A549 (cell line): ENCODE data around the gene MLNR. TPM values are rescaled to one million over a fixed set of nuclear protein-coding genes. Genes with fewer than 3 reads are reported as not detected.

Source experiments
- ATAC-seq, 2 experiments: fragments of 200-7000 bp in 1 of 2; fragments of >200 bp in 1 of 2; cut with Nextera tagmentation in 1 of 2; cut with Tn5 transposase in 1 of 2; 3 replicates each; pipeline versions ENCODE4 v1.8.0 to v1.9.1; 2018 to 2020; ENCODE audit warnings: mild to moderate bottlenecking in 1 of 2, moderate library complexity in 1 of 2
- CTCF ChIA-PET: fragments of 300-600 bp; sonication (Branson Sonifier 250); formaldehyde crosslinking; extraction: SDS; loops from one replicate; lab custom pipeline; 2021; ENCODE audit warnings: antibody characterized with exemption, inconsistent platforms; lab: Yijun Ruan, JAX
- POLR2A ChIA-PET: fragments of 350-600 bp; formaldehyde crosslinking; extraction: SDS; loops from one replicate; lab custom pipeline; 2021; ENCODE audit warnings: antibody characterized with exemption, inconsistent platforms; lab: Yijun Ruan, JAX
- DNase-seq, 2 experiments: peaks; one replicate each; pipeline versions ENCODE4 v3.0.0 to v3.0.0-alpha.2; 2011 to 2016; ENCODE audit warnings: low read depth in 1 of 2, low spot score in 1 of 2
- FAIRE-seq: peaks from 2 replicates; lab custom pipeline; 2011; peaks lifted over from hg19 to GRCh38; lab: Jason Lieb, UNC
- H3K27ac ChIP-seq, 2 experiments: fragments of >200 bp; sonication (Bioruptor Twin); formaldehyde crosslinking; 3 replicates each; pipeline ENCODE4 v1.5.1; 2016 to 2017
- H3K4me1 ChIP-seq: fragments of >200 bp; sonication (Bioruptor Twin); formaldehyde crosslinking; 3 replicates; pipeline ENCODE4 v1.6.1; 2016
- H3K4me2 ChIP-seq: fragments of >200 bp; sonication (Bioruptor Twin); formaldehyde crosslinking; 3 replicates; pipeline ENCODE4 v1.6.1; 2016
- H3K4me3 ChIP-seq: fragments of >200 bp; sonication (Bioruptor Twin); formaldehyde crosslinking; 3 replicates; pipeline ENCODE4 v1.5.1; 2016
- H3K9me3 ChIP-seq: fragments of >200 bp; sonication (Bioruptor Twin); formaldehyde crosslinking; 3 replicates; pipeline ENCODE4 v1.6.1; 2016
- BHLHE40 ChIP-seq: IDR thresholded peaks from 2 replicates; pipeline ENCODE4 v1.6.1; 2012; ENCODE audit warnings: low read depth, low read length, inconsistent platforms
- CBX2 ChIP-seq: fragments of 200-600 bp; sonication (generic); IDR thresholded peaks from 2 replicates; pipeline ENCODE4 v1.6.1; 2016; ENCODE audit warnings: low read depth, mild to moderate bottlenecking, borderline replicate concordance
- CHD2 ChIP-seq: fragments of 150-350 bp; IDR thresholded peaks from 2 replicates; pipeline ENCODE4 v1.6.1; 2014; ENCODE audit warnings: low read length; ENCODE audit not compliant: partially characterized antibody
- CHD4 ChIP-seq: fragments of 200-600 bp; sonication (generic); IDR thresholded peaks from 2 replicates; pipeline ENCODE4 v1.6.1; 2016; ENCODE audit warnings: antibody characterized with exemption, mild to moderate bottlenecking, borderline replicate concordance
- EHF ChIP-seq: fragments of 250-450 bp; sonication (Bioruptor Pico); IDR thresholded peaks from 2 replicates; pipeline ENCODE4 v1.5.0; 2020; ENCODE audit warnings: mild to moderate bottlenecking
- FOSB ChIP-seq: fragments of 250-450 bp; sonication (Bioruptor Pico); IDR thresholded peaks from 2 replicates; pipeline ENCODE4 v1.5.0; 2020; ENCODE audit warnings: mild to moderate bottlenecking, moderate library complexity
- FOXS1 ChIP-seq: fragments of 250-450 bp; sonication (Bioruptor Pico); IDR thresholded peaks from 2 replicates; pipeline ENCODE4 v1.5.0; 2020; ENCODE audit warnings: mild to moderate bottlenecking, moderate library complexity
- HMGXB4 ChIP-seq: fragments of 250-450 bp; sonication (Bioruptor Pico); IDR thresholded peaks from 2 replicates; pipeline ENCODE4 v1.5.0; 2021; ENCODE audit warnings: mild to moderate bottlenecking, moderate library complexity, borderline replicate concordance
- HOXA7 ChIP-seq: fragments of 250-450 bp; sonication (Bioruptor Pico); IDR thresholded peaks from 2 replicates; pipeline ENCODE4 v1.5.0; 2020; ENCODE audit warnings: mild to moderate bottlenecking, moderate library complexity
- HOXB13 ChIP-seq: fragments of 250-450 bp; sonication (Bioruptor Pico); IDR thresholded peaks from 2 replicates; pipeline ENCODE4 v1.5.0; 2020; ENCODE audit warnings: low read depth, mild to moderate bottlenecking, moderate library complexity
- JUNB ChIP-seq: fragments of >200 bp; sonication (Bioruptor Twin); formaldehyde crosslinking; IDR thresholded peaks from 2 replicates; pipeline ENCODE4 v1.6.1; 2016
- MAZ ChIP-seq: fragments of 150-350 bp; IDR thresholded peaks from 2 replicates; pipeline ENCODE4 v1.6.1; 2014; ENCODE audit warnings: antibody characterized with exemption, low read depth, low read length, borderline replicate concordance
- MYC ChIP-seq: IDR thresholded peaks from 2 replicates; pipeline ENCODE4 v1.6.1; 2012; ENCODE audit warnings: mild to moderate bottlenecking, inconsistent platforms, low read length, improper control_type of control experiment, borderline replicate concordance
- NFE2L2 ChIP-seq: fragments of 150-350 bp; conservative IDR thresholded peaks from 2 replicates; pipeline ENCODE4 v1.6.1; 2014; ENCODE audit warnings: low read length
- NR3C1 ChIP-seq: fragments of >200 bp; sonication (Bioruptor Twin); formaldehyde crosslinking; IDR thresholded peaks from 3 replicates; pipeline ENCODE4 v1.6.1; 2017
- PBX3 ChIP-seq: IDR thresholded peaks from 2 replicates; pipeline ENCODE4 v1.6.1; 2012
- RNF2 ChIP-seq: fragments of 200-600 bp; sonication (generic); IDR thresholded peaks from 2 replicates; pipeline ENCODE4 v1.6.1; 2016; ENCODE audit warnings: low read depth, mild to moderate bottlenecking, antibody characterized with exemption, moderate library complexity, borderline replicate concordance
- TFCP2L1 ChIP-seq: fragments of 250-450 bp; sonication (Bioruptor Pico); IDR thresholded peaks from 2 replicates; pipeline ENCODE4 v1.5.0; 2021; ENCODE audit warnings: mild to moderate bottlenecking
- TP53 ChIP-seq: fragments of 250-450 bp; sonication (Bioruptor Pico); IDR thresholded peaks from 2 replicates; pipeline ENCODE4 v1.5.0; 2021; ENCODE audit warnings: mild to moderate bottlenecking, moderate library complexity
- ZC3H11A ChIP-seq: fragments of 450-650 bp; IDR thresholded peaks from 2 replicates; pipeline ENCODE4 v1.6.1; 2014; ENCODE audit warnings: antibody characterized with exemption, mild to moderate bottlenecking
- WGBS: methylation state at CpG from one replicate; pipeline ENCODE4 v1.1.6; 2017; ENCODE audit errors: missing lambda C conversion rate; 5-methylcytosine and 5-hydroxymethylcytosine counted together
- polyA plus RNA-seq, 4 experiments: library from polyadenylated mRNA; depleted of rRNA in 3 of 4; stranded (reverse); fragments of >200 nt; fragmentation: RNase III in 1 of 4; extraction: RNeasy Plus Mini Kit Qiagen cat#74134 plus additional on column Dnase treatment in 1 of 4; gene quantifications; 2 replicates in 3 of 4; 3 replicates in 1 of 4; pipeline ENCODE4 v1.2.3, GENCODE V29; 2011 to 2017
- TF ChIP-seq, protein P1 (sequence below): fragments of 200-600 bp; sonication (generic); IDR thresholded peaks from 2 replicates; pipeline ENCODE4 v1.6.1; 2016; ENCODE audit warnings: antibody characterized with exemption, mild to moderate bottlenecking, moderate library complexity

MLNR gene
- polyA plus RNA-seq, 2 of the 4 experiments (the other 2 are of a cell fraction), result 0.30 to 0.63 TPM

GRCh38 chr13:49213997-49214916, 5.9 kb upstream of the MLNR start:
- no peak for DNase-seq
- no peak; a peak in 1 of 6 replicates for ATAC-seq
- Histone ChIP-seq H3K4me3 (no peak overlapping the region), H3K9me3 (no peaks in the 10 kb centered on the region), H3K4me2 (no peak overlapping the region), H3K27ac (no peak overlapping the region), H3K4me1 (no peaks in the 10 kb centered on the region)
- FAIRE-seq, result no peak
- ChIA-PET POLR2A (no interaction called here), CTCF (no interaction called here)
- TF ChIP-seq NFE2L2 (no peak), ZC3H11A (no peak), CHD2 (no peak), JUNB (no peak), NR3C1 (no peak)
- 74% methylated on average over 6 of the region's 6 CpGs for WGBS

- no peak overlapping the region for H3K4me2 ChIP-seq
- no peak overlapping the region for H3K27ac ChIP-seq
- no peak for FAIRE-seq
- peak; percentile 10 to 43; a peak in 2 of 6 replicates for ATAC-seq
- H3K4me1 ChIP-seq, result no peaks in the 10 kb centered on the region
- POLR2A ChIA-PET, result no interaction called here
- peak in 1 of 2 experiments; percentile 31 for DNase-seq
- H3K9me3 ChIP-seq, result no peaks in the 10 kb centered on the region
- H3K4me3 ChIP-seq, result no peak overlapping the region
- CTCF ChIA-PET, result no interaction called here
- no peak for TF ChIP-seq TP53 (CRISPR knock-in tag)
- TF ChIP-seq HOXA7, result no peak
- TF ChIP-seq HMGXB4, result no peak
- no peak for TF ChIP-seq HOXB13 (CRISPR knock-in tag)
- TF ChIP-seq, protein P1, sequence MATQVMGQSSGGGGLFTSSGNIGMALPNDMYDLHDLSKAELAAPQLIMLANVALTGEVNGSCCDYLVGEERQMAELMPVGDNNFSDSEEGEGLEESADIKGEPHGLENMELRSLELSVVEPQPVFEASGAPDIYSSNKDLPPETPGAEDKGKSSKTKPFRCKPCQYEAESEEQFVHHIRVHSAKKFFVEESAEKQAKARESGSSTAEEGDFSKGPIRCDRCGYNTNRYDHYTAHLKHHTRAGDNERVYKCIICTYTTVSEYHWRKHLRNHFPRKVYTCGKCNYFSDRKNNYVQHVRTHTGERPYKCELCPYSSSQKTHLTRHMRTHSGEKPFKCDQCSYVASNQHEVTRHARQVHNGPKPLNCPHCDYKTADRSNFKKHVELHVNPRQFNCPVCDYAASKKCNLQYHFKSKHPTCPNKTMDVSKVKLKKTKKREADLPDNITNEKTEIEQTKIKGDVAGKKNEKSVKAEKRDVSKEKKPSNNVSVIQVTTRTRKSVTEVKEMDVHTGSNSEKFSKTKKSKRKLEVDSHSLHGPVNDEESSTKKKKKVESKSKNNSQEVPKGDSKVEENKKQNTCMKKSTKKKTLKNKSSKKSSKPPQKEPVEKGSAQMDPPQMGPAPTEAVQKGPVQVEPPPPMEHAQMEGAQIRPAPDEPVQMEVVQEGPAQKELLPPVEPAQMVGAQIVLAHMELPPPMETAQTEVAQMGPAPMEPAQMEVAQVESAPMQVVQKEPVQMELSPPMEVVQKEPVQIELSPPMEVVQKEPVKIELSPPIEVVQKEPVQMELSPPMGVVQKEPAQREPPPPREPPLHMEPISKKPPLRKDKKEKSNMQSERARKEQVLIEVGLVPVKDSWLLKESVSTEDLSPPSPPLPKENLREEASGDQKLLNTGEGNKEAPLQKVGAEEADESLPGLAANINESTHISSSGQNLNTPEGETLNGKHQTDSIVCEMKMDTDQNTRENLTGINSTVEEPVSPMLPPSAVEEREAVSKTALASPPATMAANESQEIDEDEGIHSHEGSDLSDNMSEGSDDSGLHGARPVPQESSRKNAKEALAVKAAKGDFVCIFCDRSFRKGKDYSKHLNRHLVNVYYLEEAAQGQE, result no peak
- TF ChIP-seq CBX2, result no peak
- no peak for TF ChIP-seq BHLHE40
- no peak for TF ChIP-seq FOXS1 (CRISPR knock-in tag)
- TF ChIP-seq MYC, result no peak
- TF ChIP-seq FOSB, result no peak
- no peak for TF ChIP-seq MAZ
- no peak for TF ChIP-seq TFCP2L1
- TF ChIP-seq PBX3, result no peak
- TF ChIP-seq RNF2, result no peak
- TF ChIP-seq CHD4, result no peak
- TF ChIP-seq EHF (CRISPR knock-in tag), result no peak
- TF ChIP-seq NFE2L2, result no peak
- 71% methylated on average over 6 of the region's 6 CpGs for WGBS
Observed at GRCh38 chr13:49214917-49215376, 5.2 kb upstream of the MLNR start.
